ENCODE results near the gene FYCO1.

Gene FYCO1

GRCh38 chr3:45965253-45965652 is 30.4 kb downstream of the FYCO1 start:
- DNase-seq (ENCODE audit: low read depth in 1 of 2, low spot score in 1 of 2), result no peak

- peak in 1 of 2 donors; percentile 40 for DNase-seq (ENCODE audit: low read depth in 1 of 2, low spot score in 1 of 2)
Measured at GRCh38 chr3:45964139-45964538, 31.5 kb downstream of the FYCO1 start.

- DNase-seq (ENCODE audit: low read depth in 1 of 2, low spot score in 1 of 2), result no peak
Measured at GRCh38 chr3:45962033-45962432, 33.6 kb downstream of the FYCO1 start.

- no peak for DNase-seq (ENCODE audit: low read depth in 1 of 2, low spot score in 1 of 2)
Measured at GRCh38 chr3:45960289-45960688, 35.3 kb downstream of the FYCO1 start.

- DNase-seq (ENCODE audit: low read depth in 1 of 2, low spot score in 1 of 2), result no peak
Measured at GRCh38 chr3:45959201-45959600, 36.4 kb downstream of the FYCO1 start.

GRCh38 chr3:45958321-45958791 is 37.3 kb downstream of the FYCO1 start:
- DNase-seq (ENCODE audit: low read depth in 1 of 2, low spot score in 1 of 2), result no peak

GRCh38 chr3:45957586-45957985 is 38.0 kb downstream of the FYCO1 start:
- no peak for DNase-seq (ENCODE audit: low read depth in 1 of 2, low spot score in 1 of 2)

- no peak for DNase-seq (ENCODE audit: low read depth in 1 of 2, low spot score in 1 of 2)
Measured at GRCh38 chr3:45955706-45956105, 39.9 kb downstream of the FYCO1 start.

GRCh38 chr3:45955017-45955647 is 40.5 kb downstream of the FYCO1 start:
- no peak for DNase-seq (ENCODE audit: low read depth in 1 of 2, low spot score in 1 of 2)

- DNase-seq (ENCODE audit: low read depth in 1 of 2, low spot score in 1 of 2), result no peak
Measured at GRCh38 chr3:45954306-45954705, 41.3 kb downstream of the FYCO1 start.

GRCh38 chr3:45953536-45953935 is 42.1 kb downstream of the FYCO1 start:
- no peak for DNase-seq (ENCODE audit: low read depth in 1 of 2, low spot score in 1 of 2)

GRCh38 chr3:45952456-45952855 is 43.2 kb downstream of the FYCO1 start:
- no peak for DNase-seq (ENCODE audit: low read depth in 1 of 2, low spot score in 1 of 2)

- DNase-seq (ENCODE audit: low read depth in 1 of 2, low spot score in 1 of 2), result no peak
Measured at GRCh38 chr3:45951946-45952345, 43.7 kb downstream of the FYCO1 start.

GRCh38 chr3:45950686-45951600 is 44.7 kb downstream of the FYCO1 start:
- DNase-seq (ENCODE audit: low read depth in 1 of 2, low spot score in 1 of 2), result no peak

GRCh38 chr3:45950131-45950530 is 45.5 kb downstream of the FYCO1 start:
- DNase-seq (ENCODE audit: low read depth in 1 of 2, low spot score in 1 of 2), result no peak

- DNase-seq (ENCODE audit: low read depth in 1 of 2, low spot score in 1 of 2), result no peak
Measured at GRCh38 chr3:45949432-45949831, 46.2 kb downstream of the FYCO1 start.

- DNase-seq (ENCODE audit: low read depth in 1 of 2, low spot score in 1 of 2), result no peak
Measured at GRCh38 chr3:45948881-45949280, 46.7 kb downstream of the FYCO1 start.

GRCh38 chr3:45948311-45948781 is 47.3 kb downstream of the FYCO1 start:
- DNase-seq (ENCODE audit: low read depth in 1 of 2, low spot score in 1 of 2), result no peak

GRCh38 chr3:45947361-45947760 is 48.3 kb downstream of the FYCO1 start:
- DNase-seq (ENCODE audit: low read depth in 1 of 2, low spot score in 1 of 2), result no peak

- DNase-seq (ENCODE audit: low read depth in 1 of 2, low spot score in 1 of 2), result no peak
Measured at GRCh38 chr3:45946875-45947274, 48.7 kb downstream of the FYCO1 start.

- no peak for DNase-seq (ENCODE audit: low read depth in 1 of 2, low spot score in 1 of 2)
Measured at GRCh38 chr3:45946307-45946706, 49.3 kb downstream of the FYCO1 start.
